GM23338 (cell line): ENCODE data around the gene C11orf42. TPM values are rescaled to one million over a fixed set of nuclear protein-coding genes. Genes with fewer than 3 reads are reported as not detected.

ENCODE experiments used
- ATAC-seq: fragments of 200-7000 bp; cut with Tn5 transposase; 3 replicates; pipeline ENCODE4 v1.9.1; 2020
- DNase-seq: peaks from one replicate; pipeline ENCODE4 v3.0.0-alpha.2; 2015; ENCODE audit warnings: low spot score
- H2AFZ ChIP-seq: fragments of 200-600 bp; sonication (generic); 2 replicates; pipeline ENCODE4 v1.8.0; 2016; ENCODE audit warnings: antibody characterized with exemption, mild to moderate bottlenecking, moderate library complexity
- H3F3A ChIP-seq: fragments of 200-600 bp; sonication (generic); replicated peaks from 2 replicates; pipeline ENCODE4 v1.8.0; 2017; ENCODE audit warnings: antibody characterized with exemption, mixed run types, low read depth
- H3K27ac ChIP-seq: fragments of 200-600 bp; sonication (generic); 2 replicates; pipeline ENCODE4 v1.6.1; 2016; ENCODE audit warnings: low read depth
- H3K27me3 ChIP-seq: fragments of 200-600 bp; sonication (generic); 2 replicates; pipeline ENCODE4 v1.8.0; 2016; ENCODE audit warnings: mild to moderate bottlenecking, mixed run types, moderate library complexity; ENCODE audit not compliant: insufficient read depth
- H3K36me3 ChIP-seq: fragments of 200-600 bp; sonication (generic); 2 replicates; pipeline ENCODE4 v1.8.0; 2016; ENCODE audit warnings: mild to moderate bottlenecking; ENCODE audit not compliant: insufficient read depth
- H3K4me1 ChIP-seq: fragments of 200-600 bp; sonication (generic); 2 replicates; pipeline ENCODE4 v1.8.0; 2016; ENCODE audit warnings: mild to moderate bottlenecking, moderate library complexity; ENCODE audit not compliant: insufficient read depth
- H3K4me2 ChIP-seq: fragments of 200-600 bp; sonication (generic); 2 replicates; pipeline ENCODE4 v1.7.1; 2017; ENCODE audit warnings: mixed run types
- H3K4me3 ChIP-seq: fragments of 200-600 bp; sonication (generic); 2 replicates; pipeline ENCODE4 v1.6.1; 2016; ENCODE audit warnings: mixed run types
- H3K79me2 ChIP-seq: fragments of 200-600 bp; sonication (generic); replicated peaks from 2 replicates; pipeline ENCODE4 v1.8.0; 2017; ENCODE audit warnings: mild to moderate bottlenecking; ENCODE audit not compliant: insufficient read depth
- H3K9me2 ChIP-seq: fragments of 200-600 bp; sonication (generic); 2 replicates; pipeline ENCODE4 v1.8.0; 2017; ENCODE audit not compliant: insufficient read depth
- H4K20me1 ChIP-seq: fragments of 200-600 bp; sonication (generic); replicated peaks from 2 replicates; pipeline ENCODE4 v1.8.0; 2017; ENCODE audit warnings: mild to moderate bottlenecking; ENCODE audit not compliant: insufficient read depth
- H3K27ac Mint-ChIP-seq: 2 replicates; pipeline ENCODE4 v1.8.0; 2020; ENCODE audit warnings: inconsistent platforms, mild to moderate bottlenecking, moderate library complexity, mixed read lengths
- H3K27me3 Mint-ChIP-seq: 3 replicates; pipeline ENCODE4 v1.8.0; 2022; ENCODE audit warnings: low read depth, mild to moderate bottlenecking, moderate library complexity, mixed read lengths, inconsistent platforms; ENCODE audit not compliant: insufficient read depth, poor library complexity
- H3K36me3 Mint-ChIP-seq: 3 replicates; pipeline ENCODE4 v1.8.0; 2021; ENCODE audit warnings: low read depth, mild to moderate bottlenecking, inconsistent platforms, moderate library complexity, mixed read lengths
- H3K4me1 Mint-ChIP-seq: 3 replicates; pipeline ENCODE4 v1.8.0; 2020; ENCODE audit warnings: mild to moderate bottlenecking, inconsistent platforms, mixed read lengths
- H3K4me3 Mint-ChIP-seq: 3 replicates; pipeline ENCODE4 v1.8.0; 2021; ENCODE audit warnings: moderate library complexity, mild to moderate bottlenecking, inconsistent platforms, mixed read lengths
- H3K9me3 Mint-ChIP-seq: 3 replicates; pipeline ENCODE4 v1.8.0; 2020; ENCODE audit warnings: moderate library complexity, mild to moderate bottlenecking, inconsistent platforms, mixed read lengths
- CREB1 ChIP-seq: fragments of 250-450 bp; sonication (Bioruptor Pico); IDR thresholded peaks from 2 replicates; pipeline ENCODE4 v1.5.0; 2020; ENCODE audit warnings: low read depth, mild to moderate bottlenecking, moderate library complexity
- EZH2phosphoT487 ChIP-seq: fragments of 200-600 bp; sonication (generic); IDR thresholded peaks from one replicate; pipeline ENCODE4 v1.8.1; 2018; ENCODE audit warnings: antibody characterized with exemption; ENCODE audit not compliant: unreplicated experiment
- STAT1 ChIP-seq: IDR thresholded peaks from one replicate; pipeline ENCODE4 v1.6.1; 2016; ENCODE audit warnings: antibody characterized with exemption; ENCODE audit not compliant: unreplicated experiment
- ZNF462 ChIP-seq: fragments of 250-450 bp; sonication (Bioruptor Pico); IDR thresholded peaks from 2 replicates; pipeline ENCODE4 v1.5.0; 2020; ENCODE audit warnings: mild to moderate bottlenecking, moderate library complexity
- long read RNA-seq: library from polyadenylated mRNA; unstranded; transcript quantifications from one replicate; pipeline ENCODE4 v2.0.0, GENCODE V29; 2020; ENCODE audit not compliant: unreplicated experiment
- polyA plus RNA-seq: library from polyadenylated mRNA; unstranded; fragments of >200 nt; fragmentation: Nextera tagmentation; extraction: Ambion mirVana; gene quantifications from 2 replicates; pipeline ENCODE4 v1.2.1, GENCODE V29; 2016
- total RNA-seq: library from RNA; depleted of rRNA; stranded (reverse); fragments of >200 nt; shearing (Covaris generic); gene quantifications from 2 replicates; pipeline ENCODE4 v1.2.3, GENCODE V29; 2014; rRNA removed

C11orf42 gene
- total RNA-seq (not detected in 2 replicates), polyA plus RNA-seq (not detected in 2 replicates)
- long read RNA-seq = 0 reads

- peaks cover 2% of the 10 kb centered on the region for H3K27me3 Mint-ChIP-seq
- Histone ChIP-seq H3K36me3 (no peaks in the 10 kb centered on the region), H3K27me3 (no peaks in the 10 kb centered on the region), H3K9me2 (no peaks in the 10 kb centered on the region), H3F3A (no peaks in the 10 kb centered on the region), H2AFZ (no peak within 1 kb of the TSS), H3K79me2 (no peaks in the 10 kb centered on the region), H3K4me2 (no peak within 1 kb of the TSS), H3K27ac (no peak within 1 kb of the TSS), H3K4me3 (no peak within 1 kb of the TSS), H4K20me1 (peaks cover 5% of the 10 kb centered on the region; the same call in 1 of the 2 replicates), H3K4me1 (peaks cover 7% of the 10 kb centered on the region; the same call in 1 of the 2 replicates)
- H3K4me3 Mint-ChIP-seq = no peak within 1 kb of the TSS
- no peak for DNase-seq
- 0 out of 3 replicates have a peak, but pooled peaks cover 3% of the 10 kb centered on the region for H3K36me3 Mint-ChIP-seq
- H3K9me3 Mint-ChIP-seq = no peaks in the 10 kb centered on the region
- H3K27ac Mint-ChIP-seq = no peak within 1 kb of the TSS
- TF ChIP-seq EZH2phosphoT487 (no peak), CREB1 (CRISPR knock-in tag) (no peak), ZNF462 (CRISPR knock-in tag) (no peak)
- peaks cover 8% of the 10 kb centered on the region for H3K4me1 Mint-ChIP-seq
- no peak for ATAC-seq
These were observed at the start of gene C11orf42 for GRCh38 chr11:6205366-6205765. TSS of gene C11orf42 (plus strand) at chr11:6205557. CDS start at chr11:6205616, 59 bp downstream.

- Histone ChIP-seq H3K4me3 (no peak overlapping the region), H3K36me3 (no peaks in the 10 kb centered on the region), H3K79me2 (no peaks in the 10 kb centered on the region), H3K4me1 (peaks cover 7% of the 10 kb centered on the region; the same call in 1 of the 2 replicates), H3K27ac (no peak overlapping the region), H3F3A (no peaks in the 10 kb centered on the region), H3K27me3 (peaks cover 15% of the 10 kb centered on the region), H3K4me2 (peak overlapping the region; percentile 31; the same call in 1 of the 2 replicates), H4K20me1 (no peaks in the 10 kb centered on the region), H3K9me2 (peaks cover 2% of the 10 kb centered on the region), H2AFZ (0 out of 2 replicates have a peak overlapping the region, but pooled peaks have one; percentile 33)
- Mint-ChIP-seq H3K4me1 (peaks cover 16% of the 10 kb centered on the region), H3K9me3 (no peaks in the 10 kb centered on the region; the same call in 2 of the 3 replicates), H3K27ac (peak overlapping the region; percentile 13; the same call in 1 of the 2 replicates), H3K36me3 (no peaks in the 10 kb centered on the region), H3K4me3 (no peak overlapping the region), H3K27me3 (peaks cover 4% of the 10 kb centered on the region)
- DNase-seq (peak; percentile 26), ATAC-seq (peak; percentile 53)
- no peak for TF ChIP-seq STAT1
These were observed 48.6 kb upstream of the C11orf42 start for GRCh38 chr11:6156628-6157359.
